Activated T-helper 1 cell treated with anti-CD3 and anti-CD28 coated beads, Interleukin-2, amount 50 U/mL, for 16 hours (primary cell): ENCODE data around the gene CPEB3.

Source experiments
- DNase-seq, 2 donors: peaks; one replicate each; pipeline ENCODE4 v3.0.0-alpha.2; 2020; ENCODE audit warnings: low read depth in 1 of 2, low spot score in 1 of 2

The CPEB3 gene

GRCh38 chr10:92108120-92108519 lies 182.8 kb downstream of the CPEB3 start:
- DNase-seq: no peak

DNA sequence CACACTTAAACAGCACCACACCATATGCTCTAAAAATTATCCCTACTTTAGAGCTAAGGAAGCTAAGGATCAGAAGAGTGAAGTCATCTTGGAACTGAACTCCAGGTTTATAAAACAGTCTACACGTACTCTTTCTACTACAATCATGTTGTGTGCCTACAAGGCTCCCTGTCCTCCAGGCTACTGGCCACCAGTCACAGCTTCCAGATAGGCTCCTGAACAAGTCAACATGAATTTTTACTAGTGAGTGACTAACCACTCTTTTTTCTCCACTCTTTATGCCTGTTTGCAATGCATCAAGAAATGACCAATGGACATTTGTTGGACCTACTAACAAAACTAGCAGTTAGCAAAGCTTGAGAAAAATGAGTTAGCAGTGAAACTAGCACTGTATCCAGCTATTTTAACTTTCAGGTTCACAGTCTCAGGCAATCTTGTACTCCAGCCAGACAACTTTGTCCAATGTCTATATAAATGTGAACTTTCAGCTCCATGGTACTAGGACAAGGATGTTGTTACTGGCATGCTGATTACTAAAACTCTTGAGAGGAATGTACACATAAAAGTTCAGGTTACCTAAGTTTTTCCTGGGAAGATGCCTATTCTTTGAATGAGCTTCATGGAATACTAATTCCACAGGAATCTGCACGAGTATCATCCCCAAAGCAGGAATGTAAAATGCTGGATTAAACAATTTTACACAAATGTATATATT lies 187.3 kb downstream of the CPEB3 start:
- no peak for DNase-seq

DNA sequence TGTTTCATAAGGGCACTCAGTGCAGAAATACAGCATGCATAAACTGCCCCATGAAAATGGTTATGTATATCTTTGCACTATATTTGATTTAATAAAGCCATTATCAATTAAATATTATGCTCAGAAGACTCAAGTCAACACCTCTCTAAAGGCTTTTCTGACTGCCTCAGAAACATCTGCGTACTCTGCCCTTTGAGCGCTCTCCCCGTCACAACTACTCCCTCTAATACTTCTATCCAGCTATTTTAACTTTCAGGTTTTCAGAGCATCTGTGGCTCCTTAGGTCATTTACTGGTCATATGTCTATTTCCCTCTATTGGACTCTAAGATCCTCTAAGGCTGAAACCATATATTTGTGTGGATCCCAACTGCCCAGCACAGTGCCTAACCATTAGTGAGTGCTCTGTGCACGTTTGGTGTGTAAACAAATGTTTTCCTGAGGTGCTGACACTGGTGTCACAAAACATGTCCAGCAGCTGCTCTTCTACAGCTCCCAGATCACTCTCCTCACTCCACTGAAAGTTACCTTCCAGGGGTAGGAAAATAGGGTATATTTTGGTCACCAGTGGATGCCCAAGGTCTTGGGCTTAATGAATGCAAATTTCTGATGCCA lies 188.2 kb downstream of the CPEB3 start:
- no peak for DNase-seq

- no peak for DNase-seq
Observed at GRCh38 chr10:92094960-92095359, 195.9 kb downstream of the CPEB3 start.

- no peak for DNase-seq
Observed at GRCh38 chr10:92091965-92092364, 198.9 kb downstream of the CPEB3 start.

GRCh38 chr10:92087750-92088395 lies 203.0 kb downstream of the CPEB3 start:
- DNase-seq: peak in 1 of 2 donors; percentile 5

- DNase-seq: no peak
Observed at GRCh38 chr10:92082583-92083280, 208.1 kb downstream of the CPEB3 start.

- no peak for DNase-seq
Observed at GRCh38 chr10:92081641-92082040, 209.2 kb downstream of the CPEB3 start.

DNA sequence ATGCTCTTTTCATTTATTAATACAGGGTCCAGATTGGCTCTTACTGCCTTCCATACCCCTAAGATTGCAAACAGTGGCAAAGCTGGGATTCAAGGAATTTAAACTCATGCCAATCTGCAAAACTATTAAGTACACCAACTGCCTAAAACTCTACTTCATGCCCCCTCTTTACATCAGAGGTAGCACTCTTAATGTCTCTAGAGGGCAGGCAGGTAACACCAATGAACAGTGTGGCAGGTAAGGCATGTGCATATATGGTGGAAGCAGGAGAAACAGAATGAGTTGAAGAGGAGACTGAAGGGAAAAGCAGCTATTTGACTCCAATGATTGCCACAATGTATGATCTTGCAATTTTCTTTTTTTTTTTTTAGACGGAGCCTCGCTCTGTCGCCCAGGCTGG lies 210.6 kb downstream of the CPEB3 start:
- DNase-seq: no peak

DNA sequence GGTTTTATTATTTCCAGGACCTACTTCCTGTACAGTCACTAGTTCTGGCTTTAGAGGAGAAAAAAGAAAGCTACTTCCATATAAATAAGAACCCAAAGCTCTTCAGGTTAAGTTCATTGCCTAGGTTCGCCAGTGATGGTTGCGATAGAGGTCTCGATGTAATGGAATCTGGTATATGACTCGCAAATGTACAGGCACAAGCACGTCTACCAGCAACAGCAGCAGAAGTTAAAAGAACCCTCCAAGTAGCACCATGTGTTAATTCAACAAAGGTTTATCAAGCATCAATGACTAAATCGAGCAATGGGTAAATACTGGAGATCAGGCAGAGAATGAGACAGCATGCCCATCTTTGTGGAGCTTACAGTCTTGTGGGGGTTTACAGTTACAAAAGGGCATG lies 211.9 kb downstream of the CPEB3 start:
- no peak for DNase-seq

DNA sequence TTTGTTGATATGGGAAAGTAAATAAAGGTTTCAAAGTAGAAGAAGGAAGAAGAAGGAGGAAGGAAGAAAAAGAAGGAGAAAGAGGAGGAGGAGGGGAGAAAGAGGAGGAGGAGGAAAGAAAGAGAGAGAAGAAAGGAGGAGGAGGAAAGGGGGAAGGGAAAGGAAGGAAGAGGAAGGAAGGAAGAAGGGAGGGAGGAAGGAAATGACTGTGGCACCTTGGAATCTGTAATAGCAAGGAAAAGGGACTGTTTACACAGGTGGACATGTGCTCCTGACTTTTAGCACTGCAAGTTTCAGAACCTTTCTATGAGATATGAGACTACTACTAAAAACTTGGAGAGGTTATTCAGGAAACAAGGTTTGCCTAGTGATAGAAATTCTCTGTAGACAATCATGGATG lies 214.2 kb downstream of the CPEB3 start:
- DNase-seq: no peak

DNA sequence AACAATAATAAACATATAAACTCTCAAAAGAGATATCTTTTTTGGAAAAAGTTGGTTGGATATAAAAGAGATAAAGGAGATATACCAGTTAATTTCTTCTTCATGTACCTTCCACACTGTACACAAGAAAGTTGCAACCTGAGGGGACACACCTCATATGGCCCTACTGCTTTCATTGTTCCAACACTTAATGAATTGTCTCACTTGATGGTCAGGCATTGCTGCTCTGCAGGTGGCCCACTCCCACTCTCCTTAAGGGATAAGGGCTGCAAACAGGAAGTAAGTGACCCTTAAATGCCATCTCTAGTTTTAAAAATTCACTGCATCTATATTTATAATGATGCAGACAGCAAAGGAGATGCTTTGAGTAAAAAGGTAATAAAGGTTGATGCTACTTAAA lies 215.0 kb downstream of the CPEB3 start:
- DNase-seq: no peak

DNA sequence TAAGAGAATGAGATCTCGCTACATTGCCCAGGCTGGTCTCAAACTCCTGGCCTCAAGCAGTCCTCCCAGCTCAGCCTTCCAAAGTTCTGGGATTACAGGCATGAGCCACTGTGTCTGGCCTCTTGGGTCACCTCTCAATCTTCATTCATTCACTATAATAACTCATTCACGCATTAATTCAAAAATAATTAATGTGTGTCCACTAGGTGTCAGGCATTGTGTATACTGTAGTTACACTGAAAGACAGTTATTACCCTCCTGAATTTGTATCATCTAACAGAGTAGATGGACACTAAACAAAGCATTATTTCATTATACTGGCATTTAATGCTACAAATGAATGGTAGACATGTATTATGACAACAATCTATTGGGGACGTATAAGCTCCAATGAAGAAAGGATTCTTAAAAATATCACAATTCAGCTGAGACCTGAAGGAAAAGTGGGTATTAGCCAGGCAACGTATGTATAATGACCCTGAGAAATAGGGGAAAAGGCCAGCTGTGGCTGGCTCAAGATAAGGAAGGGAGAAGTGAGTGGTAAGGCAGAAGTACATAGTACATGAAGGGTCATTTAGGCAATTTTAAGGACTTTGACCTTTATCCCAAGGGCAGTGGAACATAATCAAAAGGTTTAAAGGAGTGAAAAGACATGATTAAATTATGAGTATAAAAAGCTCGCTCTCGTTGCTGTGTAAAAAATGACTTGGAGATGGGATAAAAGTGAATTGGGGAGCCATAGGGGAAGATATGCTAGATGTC lies 216.6 kb downstream of the CPEB3 start:
- DNase-seq: no peak

DNA sequence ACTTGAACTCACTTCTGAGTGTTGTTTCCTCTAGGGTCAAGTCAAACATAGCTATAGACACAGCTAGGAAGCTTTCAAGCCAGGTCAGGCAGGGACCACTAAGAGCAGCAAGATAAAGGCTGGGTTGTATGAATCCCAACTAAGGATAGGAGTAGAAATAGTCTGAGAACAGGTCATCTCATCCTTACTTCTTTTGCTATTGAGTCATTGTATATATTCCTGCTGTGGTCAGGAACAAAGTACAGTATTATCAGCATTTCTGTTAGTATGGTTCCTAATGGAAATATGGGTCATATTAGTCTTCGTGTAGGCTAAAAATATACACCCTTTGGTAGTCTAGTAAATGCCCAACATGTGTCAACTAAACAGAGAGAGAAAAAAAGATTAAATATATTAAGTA lies 222.0 kb downstream of the CPEB3 start:
- DNase-seq: no peak

- DNase-seq: no peak
Observed at GRCh38 chr10:92066386-92066785, 224.5 kb downstream of the CPEB3 start.

- DNase-seq: no peak
Observed at GRCh38 chr10:92064506-92064905, 226.4 kb downstream of the CPEB3 start.

DNA sequence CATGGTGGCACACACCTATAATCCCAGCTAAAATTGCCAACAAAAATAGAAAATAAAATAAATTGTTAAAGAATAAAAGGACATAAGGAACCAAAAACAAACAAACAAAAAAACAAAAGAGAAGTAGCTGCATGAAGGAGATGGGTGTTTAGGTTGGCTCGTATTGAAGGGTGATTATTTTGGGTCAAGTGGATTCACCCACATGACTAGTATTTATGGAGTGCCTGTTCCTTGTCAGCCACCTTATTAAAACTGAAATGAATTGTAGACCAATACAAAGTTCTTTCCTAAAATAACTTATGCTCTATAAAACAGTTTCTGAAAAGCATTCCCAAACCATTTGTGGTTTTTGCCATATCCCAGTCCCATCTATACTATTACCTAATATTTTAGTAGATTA lies 228.6 kb downstream of the CPEB3 start:
- no peak for DNase-seq

DNA sequence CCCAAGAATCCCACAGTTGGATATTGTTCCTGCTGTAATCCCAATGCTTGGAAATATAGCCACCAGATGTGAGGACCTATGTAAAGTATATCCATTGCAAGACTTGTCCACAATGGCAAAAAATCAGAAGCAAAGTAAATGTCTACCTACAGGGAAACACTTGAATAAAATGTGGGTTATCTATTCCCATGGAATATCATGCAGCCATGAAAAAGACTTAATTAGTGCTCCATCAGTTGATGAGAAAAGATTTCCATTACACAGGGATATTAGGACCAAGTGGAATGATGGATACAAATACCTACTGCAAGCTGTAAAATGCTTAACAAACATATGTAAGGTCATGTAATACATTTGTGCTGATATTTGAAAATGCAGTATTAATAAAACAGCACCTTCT lies 236.1 kb downstream of the CPEB3 start:
- no peak for DNase-seq

DNA sequence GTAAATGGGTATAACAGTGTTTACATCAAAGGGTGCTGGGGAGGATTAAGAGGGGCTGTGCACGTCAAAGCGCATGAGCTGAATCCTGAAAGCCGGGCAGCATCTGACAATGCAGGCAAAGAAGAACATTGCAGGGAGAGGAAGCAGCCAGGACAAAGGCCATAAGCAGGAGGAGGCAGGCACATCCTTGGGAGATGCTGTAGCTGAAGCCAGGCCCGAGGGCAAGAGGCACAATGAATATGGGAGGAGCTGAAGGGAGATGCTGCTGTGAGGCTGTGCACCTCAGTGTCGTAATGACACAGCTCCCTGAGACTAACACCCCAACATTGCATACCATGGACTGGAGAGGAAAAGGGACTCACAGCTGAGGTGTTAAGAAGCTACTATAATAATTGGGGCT lies 238.1 kb downstream of the CPEB3 start:
- DNase-seq: no peak

GRCh38 chr10:92052088-92052487 lies 238.8 kb downstream of the CPEB3 start:
- no peak for DNase-seq

- no peak for DNase-seq
Observed at GRCh38 chr10:92047215-92047614, 243.7 kb downstream of the CPEB3 start.
